Prostate gland (tissue), 2 donors: ENCODE data around the gene JMJD8. TPM values are rescaled to one million over a fixed set of nuclear protein-coding genes. Genes with fewer than 3 reads are reported as not detected.

ENCODE experiments used
- DNase-seq: peaks from one replicate; pipeline ENCODE4 v3.0.0-alpha.2; 2019; ENCODE audit warnings: low spot score
- H3K27ac ChIP-seq, 2 donors: fragments of 200-600 bp; sonication (generic); 2 replicates each; pipeline ENCODE4 v1.5.1; 2017 to 2019
- H3K27me3 ChIP-seq: fragments of 200-600 bp; sonication (generic); replicated peaks from 2 replicates; pipeline ENCODE4 v1.5.1; 2019; ENCODE audit not compliant: insufficient read depth
- H3K36me3 ChIP-seq, 2 donors: fragments of 200-600 bp; sonication (generic); 1 replicate in 1 of 2; 2 replicates in 1 of 2; pipeline versions ENCODE4 v1.5.1 to v1.8.1; 2017 to 2019
- H3K4me1 ChIP-seq: fragments of 200-600 bp; sonication (generic); replicated peaks from 2 replicates; pipeline ENCODE4 v1.5.1; 2019
- H3K4me3 ChIP-seq, 2 donors: fragments of 200-600 bp; sonication (generic); 2 replicates each; pipeline ENCODE4 v1.5.1; 2017 to 2019
- H3K9me3 ChIP-seq: fragments of 200-600 bp; sonication (generic); 2 replicates; pipeline ENCODE4 v1.5.1; 2017
- CTCF ChIP-seq, 4 experiments: fragments of 200-600 bp in 2 of 4; fragments of 450-650 bp in 2 of 4; sonication (generic) in 2 of 4; IDR thresholded peaks; 1 replicate in 3 of 4; 2 replicates in 1 of 4; pipeline ENCODE4 v1.5.1; 2016 to 2019; ENCODE audit warnings: antibody characterized with exemption in 4 of 4, mild to moderate bottlenecking in 2 of 4, moderate library complexity in 2 of 4
- POLR2A ChIP-seq: fragments of 450-650 bp; IDR thresholded peaks from one replicate; pipeline ENCODE4 v1.6.1; 2016; ENCODE audit warnings: antibody characterized with exemption, mild to moderate bottlenecking
- POLR2AphosphoS5 ChIP-seq: sonication (generic); formaldehyde crosslinking; IDR thresholded peaks from one replicate; pipeline ENCODE4 v1.6.1; 2017; ENCODE audit warnings: antibody characterized with exemption
- WGBS: methylation state at CpG from one replicate; pipeline ENCODE4 v1.1.5; 2018; 5-methylcytosine and 5-hydroxymethylcytosine counted together
- intact Hi-C: fragments of 100-400 bp; cut with DNase I; formaldehyde crosslinking; loops from one replicate; pipeline ENCODE4 v1.14.2; 2022
- total RNA-seq, 2 donors: library from RNA; depleted of rRNA; stranded (reverse); fragments of >200 nt; gene quantifications; one replicate each; pipeline ENCODE4 v1.1.0, GENCODE V29; 2016

The JMJD8 gene
- total RNA-seq, 2 donors from 2014 or later = 121 to 132 TPM

- WGBS = 90% methylated on average over 21 of the region's 21 CpGs
Observed at GRCh38 chr16:672851-673250, 11.3 kb downstream of the JMJD8 start.

GRCh38 chr16:672371-672770 lies 11.8 kb downstream of the JMJD8 start:
- intact Hi-C loops = no loop called here
- WGBS = 89% methylated on average over 16 of the region's 19 CpGs
- no peak overlapping the region for H3K4me3 ChIP-seq
- no peak for DNase-seq
- no peak overlapping the region for H3K27ac ChIP-seq
- H3K9me3 ChIP-seq = no peaks in the 10 kb centered on the region
- TF ChIP-seq POLR2A (no peak), POLR2AphosphoS5 (no peak), CTCF (IDR thresholded peaks at IDR 0.05) (no peak)
- H3K4me1 ChIP-seq = peaks cover 7% of the 10 kb centered on the region
- H3K27me3 ChIP-seq = no peaks in the 10 kb centered on the region
- peaks cover 17 to 37% of the 10 kb centered on the region in 2 donors for H3K36me3 ChIP-seq

More at GRCh38 chr16:672851-673250, 11.3 kb downstream of the JMJD8 start:
- H3K4me1 ChIP-seq = peaks cover 7% of the 10 kb centered on the region
- H3K9me3 ChIP-seq = no peaks in the 10 kb centered on the region
- no peak overlapping the region for H3K27ac ChIP-seq
- H3K27me3 ChIP-seq = no peaks in the 10 kb centered on the region
- no peak for TF ChIP-seq POLR2AphosphoS5
- no peak for TF ChIP-seq POLR2A
- DNase-seq = no peak
- H3K4me3 ChIP-seq = no peak overlapping the region
- peaks cover 17 to 37% of the 10 kb centered on the region in 2 donors for H3K36me3 ChIP-seq
- intact Hi-C loops = no loop called here

GRCh38 chr16:671353-672131 lies 12.6 kb downstream of the JMJD8 start:
- Histone ChIP-seq H3K4me3 (no peak overlapping the region), H3K27me3 (no peaks in the 10 kb centered on the region), H3K27ac (no peak overlapping the region), H3K36me3 (peaks cover 17 to 37% of the 10 kb centered on the region in 2 donors), H3K9me3 (no peaks in the 10 kb centered on the region), H3K4me1 (peaks cover 7% of the 10 kb centered on the region)
- 81% methylated on average over 35 of the region's 40 CpGs for WGBS
- DNase-seq = no peak
- no peak for TF ChIP-seq POLR2A
- no peak for TF ChIP-seq POLR2AphosphoS5
- TF ChIP-seq CTCF (IDR thresholded peaks at IDR 0.05) = no peak
- intact Hi-C loops = no loop called here

- TF ChIP-seq POLR2AphosphoS5 = no peak
Observed at GRCh38 chr16:670485-671352, 13.4 kb downstream of the JMJD8 start.

GRCh38 chr16:669666-670065 lies 14.5 kb downstream of the JMJD8 start:
- WGBS = 92% methylated on average over 13 of the region's 13 CpGs
- no peak for TF ChIP-seq POLR2AphosphoS5
- TF ChIP-seq POLR2A = no peak
- TF ChIP-seq CTCF (IDR thresholded peaks at IDR 0.05) = no peak
- Histone ChIP-seq H3K9me3 (no peaks in the 10 kb centered on the region), H3K27me3 (no peaks in the 10 kb centered on the region), H3K27ac (no peak overlapping the region), H3K4me3 (no peak overlapping the region), H3K4me1 (peaks cover 7% of the 10 kb centered on the region), H3K36me3 (peaks cover 17 to 37% of the 10 kb centered on the region in 2 donors)
- DNase-seq = no peak
- intact Hi-C loops = no loop called here

More at GRCh38 chr16:670485-671352, 13.4 kb downstream of the JMJD8 start:
- Histone ChIP-seq H3K27me3 (no peaks in the 10 kb centered on the region), H3K27ac (no peak overlapping the region), H3K36me3 (peaks cover 17 to 37% of the 10 kb centered on the region in 2 donors), H3K4me3 (no peak overlapping the region), H3K9me3 (no peaks in the 10 kb centered on the region), H3K4me1 (peaks cover 7% of the 10 kb centered on the region)
- WGBS = 91% methylated on average over 50 of the region's 52 CpGs
- no peak for DNase-seq
- intact Hi-C loops = no loop called here
